Measurements from ENCODE around the gene PATJ. TPM values are rescaled to one million over a fixed set of nuclear protein-coding genes. Genes with fewer than 3 reads are reported as not detected.

Gene PATJ
- total RNA-seq, 1 experiment from 2014 or later, result 28.7 TPM

- CTCF ChIA-PET, result no interaction called here
Observed at GRCh38 chr1:62117018-62117750, 374.9 kb downstream of the PATJ start.

GRCh38 chr1:62126579-62127290 lies 384.5 kb downstream of the PATJ start:
- Histone ChIP-seq H4K20me1 (ENCODE audit: low read length) (no peaks in the 10 kb centered on the region), H3K79me2 (ENCODE audit: low read length) (no peaks in the 10 kb centered on the region), H3K27ac (ENCODE audit: low read length) (no peak overlapping the region), H3K9me2 (replicated peaks; ENCODE audit: low read length) (no peaks in the 10 kb centered on the region), H3K27me3 (ENCODE audit: low read length) (no peaks in the 10 kb centered on the region), H3K9me3 (ENCODE audit: low read length) (no peaks in the 10 kb centered on the region), H2AFZ (ENCODE audit: low read length) (no peak overlapping the region), H3K4me1 (ENCODE audit: insufficient read depth, low read length) (peaks cover 10% of the 10 kb centered on the region), H3K36me3 (ENCODE audit: low read depth, low read length) (no peaks in the 10 kb centered on the region), H3K4me3 (ENCODE audit: low read length) (no peak overlapping the region), H3K9ac (ENCODE audit: low read length) (no peak overlapping the region), H3K4me2 (ENCODE audit: low read length) (no peak overlapping the region), H3F3A (ENCODE audit: low read length, unreplicated experiment) (no peaks in the 10 kb centered on the region)
- ATAC-seq, result no peak
- intact Hi-C loops (cut with micrococcal nuclease), result no loop called here
- ChIA-PET CTCF (no interaction called here), POLR2A (ENCODE audit: unreplicated experiment) (no interaction called here)
- TF ChIP-seq EZH2 (IDR thresholded peaks at IDR 0.05; ENCODE audit: low read length, unreplicated experiment), result no peak
- no peak for TF ChIP-seq CTCF (conservative IDR thresholded peaks at IDR 0.05; ENCODE audit: low read depth, low read length)
- DNase-seq, result no peak
- no TSS peak for BruUV-seq (replicated peaks)

More at GRCh38 chr1:62117018-62117750, 374.9 kb downstream of the PATJ start:
- no TSS peak for BruUV-seq (replicated peaks)
- intact Hi-C loops (cut with micrococcal nuclease), result no loop called here
- no peak overlapping the region for H3K4me3 ChIP-seq (ENCODE audit: low read length)
- no peaks in the 10 kb centered on the region for H4K20me1 ChIP-seq (ENCODE audit: low read length)
- POLR2A ChIA-PET (ENCODE audit: unreplicated experiment), result no interaction called here
- no peaks in the 10 kb centered on the region for H3K9me3 ChIP-seq (ENCODE audit: low read length)
- no peak for ATAC-seq
- peaks cover 7% of the 10 kb centered on the region for H3F3A ChIP-seq (ENCODE audit: low read length, unreplicated experiment)
- no peak overlapping the region for H3K4me2 ChIP-seq (ENCODE audit: low read length)
- H3K27ac ChIP-seq (ENCODE audit: low read length), result no peak overlapping the region
- peaks cover 14% of the 10 kb centered on the region for H3K4me1 ChIP-seq (ENCODE audit: insufficient read depth, low read length)
- H2AFZ ChIP-seq (ENCODE audit: low read length), result no peak overlapping the region
- no peaks in the 10 kb centered on the region for H3K9me2 ChIP-seq (replicated peaks; ENCODE audit: low read length)
- no peaks in the 10 kb centered on the region for H3K27me3 ChIP-seq (ENCODE audit: low read length)
- no peaks in the 10 kb centered on the region for H3K79me2 ChIP-seq (ENCODE audit: low read length)
- no peak overlapping the region for H3K9ac ChIP-seq (ENCODE audit: low read length)
- H3K36me3 ChIP-seq (ENCODE audit: low read depth, low read length), result no peaks in the 10 kb centered on the region
- TF ChIP-seq EZH2phosphoT487 (IDR thresholded peaks at IDR 0.05; ENCODE audit: borderline replicate concordance, low read length) (no peak), EZH2 (IDR thresholded peaks at IDR 0.05; ENCODE audit: low read length, unreplicated experiment) (no peak), CTCF (conservative IDR thresholded peaks at IDR 0.05; ENCODE audit: low read depth, low read length) (no peak)
- no peak for DNase-seq

- ChIA-PET CTCF (no interaction called here), POLR2A (ENCODE audit: unreplicated experiment) (no interaction called here)
- Histone ChIP-seq H3K36me3 (ENCODE audit: low read depth, low read length) (no peaks in the 10 kb centered on the region), H3F3A (ENCODE audit: low read length, unreplicated experiment) (no peaks in the 10 kb centered on the region), H3K4me1 (ENCODE audit: insufficient read depth, low read length) (no peaks in the 10 kb centered on the region), H3K9me3 (ENCODE audit: low read length) (no peaks in the 10 kb centered on the region), H4K20me1 (ENCODE audit: low read length) (no peaks in the 10 kb centered on the region), H3K9me2 (replicated peaks; ENCODE audit: low read length) (no peaks in the 10 kb centered on the region), H3K79me2 (ENCODE audit: low read length) (no peaks in the 10 kb centered on the region), H3K9ac (ENCODE audit: low read length) (no peak overlapping the region), H2AFZ (ENCODE audit: low read length) (no peak overlapping the region), H3K27ac (ENCODE audit: low read length) (no peak overlapping the region), H3K27me3 (ENCODE audit: low read length) (no peaks in the 10 kb centered on the region), H3K4me2 (ENCODE audit: low read length) (no peak overlapping the region), H3K4me3 (ENCODE audit: low read length) (no peak overlapping the region)
- DNase-seq (no peak), ATAC-seq (no peak)
- BruUV-seq (replicated peaks), result no TSS peak
- intact Hi-C loops (cut with micrococcal nuclease), result no loop called here
- no peak for TF ChIP-seq EZH2 (IDR thresholded peaks at IDR 0.05; ENCODE audit: low read length, unreplicated experiment)
- TF ChIP-seq CTCF (conservative IDR thresholded peaks at IDR 0.05; ENCODE audit: low read depth, low read length), result no peak
- no peak for TF ChIP-seq EZH2phosphoT487 (IDR thresholded peaks at IDR 0.05; ENCODE audit: borderline replicate concordance, low read length)
Observed at GRCh38 chr1:62128745-62129144, 386.5 kb downstream of the PATJ start.
